D721Med (cell line): Measurements from ENCODE around the gene TSHZ1.

Experiments used
- DNase-seq: peaks from one replicate; pipeline ENCODE4 v3.0.0; 2011; ENCODE audit warnings: low spot score; ENCODE audit not compliant: insufficient read length
- FAIRE-seq: peaks from 2 replicates; lab custom pipeline; 2011; peaks lifted over from hg19 to GRCh38; lab: Jason Lieb, UNC
- TF ChIP-seq, protein P1 (sequence below): IDR thresholded peaks from 2 replicates; pipeline ENCODE4 v1.5.1; 2012; ENCODE audit warnings: mild to moderate bottlenecking, control low read depth; ENCODE audit not compliant: insufficient read depth; ENCODE audit errors: missing control alignments

The TSHZ1 gene

DNA sequence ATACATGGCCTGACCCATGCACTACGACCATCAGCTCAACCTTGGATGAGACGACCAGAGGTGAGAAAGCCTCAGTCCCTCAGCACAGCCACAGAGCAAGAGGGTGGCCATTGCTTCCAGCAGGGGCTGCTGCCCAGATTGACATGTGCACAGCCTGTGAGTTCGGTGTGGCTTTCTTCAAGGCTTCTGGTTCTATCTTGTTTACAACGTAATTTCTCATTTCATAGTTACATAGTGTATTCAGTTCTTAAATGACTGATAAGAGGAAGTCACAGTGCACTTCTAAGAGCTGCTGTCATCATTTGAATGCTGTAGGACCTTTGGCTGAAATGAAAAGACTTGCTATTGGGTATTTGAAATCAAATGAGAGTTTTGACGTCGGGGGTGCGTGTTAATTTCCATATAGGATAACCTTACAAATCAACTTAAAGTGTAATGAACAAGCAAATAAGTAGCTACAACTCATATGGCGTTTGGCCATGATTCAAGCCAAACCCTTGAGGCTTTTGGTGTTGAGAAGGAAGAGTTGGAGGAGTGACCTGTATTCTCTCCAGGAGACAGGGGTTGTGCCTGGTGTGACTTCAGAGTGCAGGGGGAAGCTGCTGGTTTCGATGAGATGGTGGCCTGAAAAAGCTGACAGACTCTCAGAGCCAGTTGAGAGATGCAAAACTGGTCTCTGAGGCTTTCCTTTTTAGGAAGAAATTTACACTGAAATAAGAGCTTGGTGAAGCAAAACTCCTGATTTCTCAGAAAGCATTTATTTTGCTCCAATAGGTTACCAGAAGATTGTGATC is 51.0 kb downstream of the TSHZ1 start:
- DNase-seq (no peak), FAIRE-seq (peak; percentile 87)
- TF ChIP-seq, protein P1, sequence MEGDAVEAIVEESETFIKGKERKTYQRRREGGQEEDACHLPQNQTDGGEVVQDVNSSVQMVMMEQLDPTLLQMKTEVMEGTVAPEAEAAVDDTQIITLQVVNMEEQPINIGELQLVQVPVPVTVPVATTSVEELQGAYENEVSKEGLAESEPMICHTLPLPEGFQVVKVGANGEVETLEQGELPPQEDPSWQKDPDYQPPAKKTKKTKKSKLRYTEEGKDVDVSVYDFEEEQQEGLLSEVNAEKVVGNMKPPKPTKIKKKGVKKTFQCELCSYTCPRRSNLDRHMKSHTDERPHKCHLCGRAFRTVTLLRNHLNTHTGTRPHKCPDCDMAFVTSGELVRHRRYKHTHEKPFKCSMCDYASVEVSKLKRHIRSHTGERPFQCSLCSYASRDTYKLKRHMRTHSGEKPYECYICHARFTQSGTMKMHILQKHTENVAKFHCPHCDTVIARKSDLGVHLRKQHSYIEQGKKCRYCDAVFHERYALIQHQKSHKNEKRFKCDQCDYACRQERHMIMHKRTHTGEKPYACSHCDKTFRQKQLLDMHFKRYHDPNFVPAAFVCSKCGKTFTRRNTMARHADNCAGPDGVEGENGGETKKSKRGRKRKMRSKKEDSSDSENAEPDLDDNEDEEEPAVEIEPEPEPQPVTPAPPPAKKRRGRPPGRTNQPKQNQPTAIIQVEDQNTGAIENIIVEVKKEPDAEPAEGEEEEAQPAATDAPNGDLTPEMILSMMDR, result no peak

DNA sequence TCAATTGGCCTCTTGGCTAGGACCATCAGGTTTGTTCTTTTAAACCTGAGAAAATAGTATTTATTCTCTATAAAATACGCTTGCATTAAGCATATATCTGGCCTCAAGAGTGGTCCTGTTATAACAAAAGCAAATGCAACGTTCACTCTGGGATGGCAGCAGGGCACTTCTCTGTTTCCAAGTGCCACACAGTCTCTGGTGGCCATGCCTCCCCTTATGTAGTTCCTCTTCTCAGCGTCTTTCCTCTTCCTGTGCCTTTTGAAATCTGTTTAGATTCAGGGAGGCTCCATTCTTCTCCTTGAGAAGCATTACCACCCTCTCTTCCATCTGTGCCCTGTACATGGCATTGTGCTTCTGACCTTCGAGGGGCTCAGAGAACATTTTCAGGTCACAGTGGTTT is 51.9 kb downstream of the TSHZ1 start:
- DNase-seq (no peak), FAIRE-seq (peak; percentile 64)
- TF ChIP-seq, protein P1, result no peak

DNA sequence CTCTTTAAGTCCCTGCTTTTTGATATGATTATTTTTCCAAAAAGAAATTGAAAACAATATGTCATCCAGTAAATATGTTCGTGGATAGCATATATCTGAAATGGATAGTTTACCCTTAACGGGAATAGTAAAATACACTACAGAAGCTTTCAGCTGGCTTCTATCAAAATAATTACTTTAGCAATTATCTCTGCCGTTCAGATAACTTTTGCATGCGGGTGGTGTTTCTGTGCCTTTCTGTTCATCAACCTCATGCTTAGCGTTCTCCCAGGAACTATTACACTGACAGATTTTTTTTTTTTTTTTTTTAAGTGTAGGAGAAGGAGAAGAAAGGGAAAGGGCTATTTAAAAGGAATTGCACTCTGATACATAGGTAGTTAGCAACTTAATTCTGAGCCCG is 53.6 kb downstream of the TSHZ1 start:
- FAIRE-seq (no peak), DNase-seq (no peak)
- TF ChIP-seq, protein P1, result no peak

DNA sequence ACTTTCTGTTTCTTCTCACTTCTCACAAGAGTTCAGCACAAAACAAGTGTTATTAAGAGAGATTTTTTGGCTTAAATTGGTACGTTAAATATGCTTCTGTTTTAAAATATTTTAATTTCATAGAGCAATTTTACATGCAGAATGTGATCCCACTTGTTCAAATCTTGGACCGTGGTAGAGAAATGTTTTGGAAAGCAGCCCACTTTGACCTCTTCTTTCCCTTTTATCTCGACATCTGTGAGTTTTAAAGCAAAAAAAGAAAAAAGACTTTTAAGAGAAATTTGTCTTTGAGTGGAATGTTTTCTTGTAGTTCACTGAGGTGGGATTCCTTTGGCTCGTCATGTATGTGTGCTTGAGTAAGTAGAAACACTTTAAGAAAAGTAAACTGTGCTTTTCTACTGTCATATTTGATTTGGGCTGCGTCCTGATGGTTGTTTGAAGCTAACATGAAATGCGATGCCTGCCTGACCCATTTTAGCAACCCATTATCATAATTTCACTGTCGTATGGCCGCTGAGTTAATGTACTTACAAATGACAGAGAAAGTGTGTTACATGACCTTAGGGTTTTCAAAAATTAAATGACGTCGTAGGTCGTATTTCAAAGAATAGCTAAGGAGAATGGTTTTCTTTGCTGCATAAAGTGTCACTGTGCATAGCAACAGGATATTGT is 54.5 kb downstream of the TSHZ1 start:
- DNase-seq (no peak), FAIRE-seq (no peak)
- TF ChIP-seq, protein P1, result no peak

DNA sequence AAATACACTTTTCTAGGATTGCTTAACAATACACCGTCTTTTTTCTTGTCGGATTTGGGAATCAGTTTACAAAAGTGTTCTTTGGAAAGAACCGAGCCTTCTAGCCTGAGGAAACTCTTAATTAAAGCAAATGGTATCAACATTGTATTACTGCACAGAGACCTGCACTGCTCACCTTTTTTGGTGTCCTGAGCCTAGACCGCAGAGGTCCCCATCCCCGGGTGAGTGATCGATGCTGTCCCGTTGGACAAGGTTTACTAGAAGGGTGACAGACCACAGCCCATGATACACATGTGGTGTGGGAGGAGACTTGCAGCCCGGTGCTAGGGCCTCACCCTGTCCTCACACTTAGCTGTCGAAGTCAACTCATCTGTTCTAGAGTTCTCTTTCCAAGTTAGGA is 55.3 kb downstream of the TSHZ1 start:
- no peak for DNase-seq
- FAIRE-seq, result no peak
- TF ChIP-seq, protein P1, result no peak

DNA sequence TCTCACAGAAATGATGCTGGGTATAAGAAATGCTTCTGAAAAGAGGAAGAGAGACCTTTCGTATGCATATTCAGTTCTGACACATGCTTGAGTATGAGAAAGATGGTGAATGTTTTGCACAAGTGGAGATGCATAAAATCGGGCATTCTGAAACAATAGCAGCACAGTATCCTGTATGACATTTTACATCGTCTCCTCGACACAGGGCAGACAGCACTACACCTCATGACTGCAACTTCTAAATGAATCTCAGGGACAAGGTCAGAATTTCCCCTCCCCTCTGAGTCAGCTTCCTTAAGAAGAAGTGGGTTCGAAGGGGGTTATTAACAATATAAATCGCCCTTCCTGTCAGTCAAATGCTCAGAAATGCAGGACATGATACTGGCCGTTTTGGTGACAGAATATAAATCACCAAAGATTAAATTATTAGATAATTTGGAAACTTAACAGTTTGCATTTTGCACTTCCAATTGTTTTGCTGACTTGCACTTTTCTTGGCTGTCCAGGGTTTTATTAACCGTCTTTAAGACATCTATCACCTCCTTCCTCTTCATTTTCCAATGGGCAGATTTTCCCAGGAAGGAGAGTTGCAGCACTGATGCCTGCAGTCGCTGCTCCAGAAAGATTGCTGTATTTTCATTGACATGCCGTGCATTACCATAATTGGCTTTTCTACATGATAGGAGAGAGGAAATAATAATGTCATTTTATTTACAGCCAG is 57.2 kb downstream of the TSHZ1 start:
- TF ChIP-seq, protein P1, result no peak
- DNase-seq (no peak), FAIRE-seq (peak; percentile 91)
